Esophagus muscularis mucosa (tissue), 4 donors: Measurements from ENCODE around the gene RBM15B. TPM values are rescaled to one million over a fixed set of nuclear protein-coding genes. Genes with fewer than 3 reads are reported as not detected.
A peak's percentile ranks its signal among the peaks of the same experiment; 100 is the strongest.

Experiments
- DNase-seq: peaks from one replicate; pipeline ENCODE4 v3.0.0-alpha.2; 2017; ENCODE audit errors: extremely low spot score
- H3K27ac ChIP-seq, 4 donors: fragments of 200-600 bp; sonication (generic); replicated peaks in 1 of 4; 1 replicate in 3 of 4; 2 replicates in 1 of 4; pipeline ENCODE4 v1.5.1; 2016 to 2019; ENCODE audit warnings: mild to moderate bottlenecking in 1 of 4
- H3K27me3 ChIP-seq, 4 donors: fragments of 200-600 bp; sonication (generic); one replicate each; pipeline versions ENCODE4 v1.5.1 to v1.6.0; 2016 to 2019
- H3K36me3 ChIP-seq, 4 donors: fragments of 200-600 bp; sonication (generic); one replicate each; pipeline ENCODE4 v1.5.1; 2016 to 2019
- H3K4me1 ChIP-seq, 4 donors: fragments of 200-600 bp; sonication (generic); one replicate each; pipeline ENCODE4 v1.5.1; 2016 to 2019
- H3K4me3 ChIP-seq, 4 donors: fragments of 200-600 bp; sonication (generic); 1 replicate in 2 of 4; 2 replicates in 2 of 4; pipeline ENCODE4 v1.5.1; 2016 to 2019; ENCODE audit warnings: mild to moderate bottlenecking in 4 of 4, moderate library complexity in 1 of 4
- H3K9me3 ChIP-seq, 4 donors: fragments of 200-600 bp; sonication (generic); 1 replicate in 3 of 4; 2 replicates in 1 of 4; pipeline ENCODE4 v1.5.1; 2016 to 2019
- CTCF ChIP-seq, 3 experiments: fragments of 200-600 bp in 2 of 3; fragments of 450-650 bp in 1 of 3; sonication (generic) in 2 of 3; IDR thresholded peaks; one replicate each; pipeline ENCODE4 v1.5.1; 2017 to 2019; ENCODE audit warnings: antibody characterized with exemption in 3 of 3, mild to moderate bottlenecking in 2 of 3, moderate library complexity in 1 of 3
- EP300 ChIP-seq: sonication (generic); formaldehyde crosslinking; IDR thresholded peaks from one replicate; pipeline ENCODE4 v1.6.1; 2017; ENCODE audit warnings: antibody characterized with exemption
- POLR2A ChIP-seq: fragments of 450-650 bp; IDR thresholded peaks from one replicate; pipeline ENCODE4 v1.6.1; 2017; ENCODE audit warnings: antibody characterized with exemption, moderate library complexity, mild to moderate bottlenecking, low read depth
- POLR2AphosphoS5 ChIP-seq, 2 donors: sonication (generic); formaldehyde crosslinking; IDR thresholded peaks; one replicate each; pipeline ENCODE4 v1.6.1; 2017; ENCODE audit warnings: antibody characterized with exemption in 2 of 2
- WGBS: methylation state at CpG from one replicate; pipeline ENCODE4 v1.1.5; 2018; 5-methylcytosine and 5-hydroxymethylcytosine counted together
- intact Hi-C: fragments of 100-400 bp; cut with DNase I; formaldehyde crosslinking; loops from one replicate; pipeline ENCODE4 v1.15.1; 2023
- total RNA-seq, 4 donors: library from RNA; depleted of rRNA; stranded (reverse); fragments of >200 nt; gene quantifications; one replicate each; pipeline versions ENCODE4 v1.1.0 to v1.2.1, GENCODE V29; 2016

RBM15B gene, protein sequence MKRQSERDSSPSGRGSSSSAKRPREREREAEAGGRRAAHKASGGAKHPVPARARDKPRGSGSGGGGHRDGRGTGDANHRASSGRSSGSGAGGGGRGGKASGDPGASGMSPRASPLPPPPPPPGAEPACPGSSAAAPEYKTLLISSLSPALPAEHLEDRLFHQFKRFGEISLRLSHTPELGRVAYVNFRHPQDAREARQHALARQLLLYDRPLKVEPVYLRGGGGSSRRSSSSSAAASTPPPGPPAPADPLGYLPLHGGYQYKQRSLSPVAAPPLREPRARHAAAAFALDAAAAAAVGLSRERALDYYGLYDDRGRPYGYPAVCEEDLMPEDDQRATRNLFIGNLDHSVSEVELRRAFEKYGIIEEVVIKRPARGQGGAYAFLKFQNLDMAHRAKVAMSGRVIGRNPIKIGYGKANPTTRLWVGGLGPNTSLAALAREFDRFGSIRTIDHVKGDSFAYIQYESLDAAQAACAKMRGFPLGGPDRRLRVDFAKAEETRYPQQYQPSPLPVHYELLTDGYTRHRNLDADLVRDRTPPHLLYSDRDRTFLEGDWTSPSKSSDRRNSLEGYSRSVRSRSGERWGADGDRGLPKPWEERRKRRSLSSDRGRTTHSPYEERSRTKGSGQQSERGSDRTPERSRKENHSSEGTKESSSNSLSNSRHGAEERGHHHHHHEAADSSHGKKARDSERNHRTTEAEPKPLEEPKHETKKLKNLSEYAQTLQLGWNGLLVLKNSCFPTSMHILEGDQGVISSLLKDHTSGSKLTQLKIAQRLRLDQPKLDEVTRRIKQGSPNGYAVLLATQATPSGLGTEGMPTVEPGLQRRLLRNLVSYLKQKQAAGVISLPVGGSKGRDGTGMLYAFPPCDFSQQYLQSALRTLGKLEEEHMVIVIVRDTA
- total RNA-seq = 10 to 100 TPM; 27.8 to 50.5 (median 42.6) TPM

DNA sequence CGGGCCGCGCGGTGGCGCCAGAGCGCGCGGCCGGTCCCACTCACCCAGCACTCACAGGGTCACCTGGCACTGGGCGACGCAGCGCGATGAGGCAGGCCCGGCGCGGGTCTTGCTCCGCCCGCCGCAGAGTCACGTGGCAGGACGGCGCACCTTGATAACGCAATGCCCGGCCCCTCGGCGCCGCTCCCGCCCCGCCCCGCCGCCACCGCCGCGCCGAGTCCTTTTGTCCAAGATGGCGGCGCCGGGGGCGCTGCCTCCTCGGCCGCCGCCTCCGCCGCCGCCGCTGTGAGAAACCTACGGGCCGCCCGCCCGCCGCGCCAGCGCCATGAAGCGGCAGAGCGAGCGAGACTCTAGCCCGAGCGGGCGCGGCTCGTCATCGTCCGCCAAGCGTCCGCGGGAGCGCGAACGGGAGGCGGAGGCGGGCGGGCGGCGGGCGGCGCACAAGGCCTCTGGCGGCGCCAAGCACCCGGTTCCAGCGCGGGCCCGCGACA, at the start of gene RBM15B:
Gene RBM15B, plus strand, starts transcription at position 211 of the 491 bp plus-strand sequence. Its CDS starts 115 bp downstream, at position 326.
- H3K27me3 ChIP-seq = no peaks in the 10 kb centered on the region
- H3K36me3 ChIP-seq = peaks cover 37 to 73% (median 61%) of the 10 kb centered on the region in 4 donors
- H3K27ac ChIP-seq = peak within 1 kb of the TSS; percentile 89 to 95 (median 93)
- TF ChIP-seq POLR2AphosphoS5 (IDR thresholded peaks at IDR 0.05) (peak; percentile 73 to 94), EP300 (no peak), CTCF (IDR thresholded peaks at IDR 0.05) (peak; percentile 90 to 93 (median 92)), POLR2A (peak; percentile 35)
- WGBS = 3% methylated on average over 33 of the region's 83 CpGs
- H3K9me3 ChIP-seq = no peaks in the 10 kb centered on the region
- peak; percentile 99 for DNase-seq
- intact Hi-C loops = loop anchor here (5.0 kb wide), 1 partner anchor 106 kb away; no protein-coding TSS in a partner anchor
- peak within 1 kb of the TSS; percentile 80 to 98 (median 90) for H3K4me3 ChIP-seq
- peaks cover 64 to 93% (median 77%) of the 10 kb centered on the region in 4 donors for H3K4me1 ChIP-seq

DNA sequence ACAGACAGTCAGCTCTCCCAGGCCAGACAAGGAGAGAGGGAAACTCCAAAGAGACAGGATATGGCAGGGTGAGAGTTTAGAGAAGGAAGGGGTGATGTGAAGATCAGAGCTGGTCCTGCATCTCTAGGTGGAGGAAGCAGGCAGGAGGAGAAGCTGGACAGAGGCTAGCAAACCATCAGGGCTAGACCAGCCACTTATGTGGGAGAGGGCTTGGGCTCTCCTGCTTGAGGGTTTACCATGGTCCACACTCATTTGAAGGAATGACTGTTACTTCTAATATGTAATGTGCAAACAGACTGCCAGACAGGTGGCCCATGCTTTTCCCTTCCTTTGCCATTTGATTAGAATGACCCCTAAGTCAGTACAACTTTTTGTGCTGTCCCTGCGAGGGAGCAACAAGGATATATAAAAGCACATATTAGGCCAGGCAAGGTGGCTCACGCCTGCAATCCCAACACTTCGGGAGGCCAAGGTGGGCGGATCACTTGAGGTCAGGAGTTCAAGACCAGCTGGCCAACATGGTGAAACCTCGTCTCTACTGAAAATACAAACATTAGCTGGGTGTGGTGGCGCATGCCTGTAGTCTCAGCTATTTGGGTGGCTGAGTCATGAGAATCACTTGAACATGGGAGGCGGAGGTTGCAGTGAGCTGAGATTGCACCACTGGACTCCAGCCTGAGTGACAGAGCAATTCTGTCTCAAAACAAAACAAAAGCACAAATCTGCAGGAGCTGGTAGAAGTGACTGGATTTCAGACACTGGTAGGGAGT, 47.0 kb upstream of the RBM15B start:
- WGBS = 58% methylated on average over 4 of the region's 7 CpGs
- no peak for DNase-seq
- Histone ChIP-seq H3K4me3 (no peak overlapping the region), H3K9me3 (no peaks in the 10 kb centered on the region), H3K4me1 (peaks cover 18 to 22% (median 21%) of the 10 kb centered on the region in 4 donors), H3K36me3 (peaks cover 0 to 3% (median 0%) of the 10 kb centered on the region in 4 donors), H3K27ac (no peak overlapping the region), H3K27me3 (no peaks in the 10 kb centered on the region)
- intact Hi-C loops = no loop called here
- no peak for TF ChIP-seq POLR2A
- TF ChIP-seq EP300 = no peak
- TF ChIP-seq POLR2AphosphoS5 (IDR thresholded peaks at IDR 0.05) = no peak
- no peak for TF ChIP-seq CTCF (IDR thresholded peaks at IDR 0.05)

DNA sequence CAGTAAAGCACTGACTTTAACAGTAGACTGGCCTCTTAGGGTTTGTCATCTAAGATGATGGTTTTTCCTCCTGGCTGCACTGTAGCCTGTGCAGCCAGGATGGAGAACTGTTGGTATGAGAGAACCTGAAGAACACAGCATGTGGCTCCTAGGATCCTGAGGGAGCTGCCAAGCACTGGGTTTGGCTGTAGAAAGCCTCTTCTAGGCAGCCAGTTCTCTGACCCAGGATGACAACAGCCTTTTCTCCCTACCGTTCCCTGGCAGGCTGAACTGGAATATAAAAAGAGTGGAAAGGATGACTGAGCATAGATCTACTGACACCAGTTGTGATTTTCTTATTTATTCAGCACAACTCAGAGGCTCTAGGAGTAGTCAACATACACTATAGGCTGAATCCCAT, 40.3 kb upstream of the RBM15B start:
- no peak overlapping the region for H3K4me3 ChIP-seq
- no peaks in the 10 kb centered on the region for H3K27me3 ChIP-seq
- WGBS = 100% methylated on average over 1 of the region's 1 CpG
- H3K9me3 ChIP-seq = no peaks in the 10 kb centered on the region
- H3K27ac ChIP-seq = no peak overlapping the region
- peaks cover 0 to 17% (median 4%) of the 10 kb centered on the region in 4 donors for H3K36me3 ChIP-seq
- no peak for DNase-seq
- intact Hi-C loops = no loop called here
- no peaks in the 10 kb centered on the region for H3K4me1 ChIP-seq
- TF ChIP-seq EP300 = no peak
- TF ChIP-seq POLR2AphosphoS5 (IDR thresholded peaks at IDR 0.05) = no peak
- no peak for TF ChIP-seq CTCF (IDR thresholded peaks at IDR 0.05)
- no peak for TF ChIP-seq POLR2A

DNA sequence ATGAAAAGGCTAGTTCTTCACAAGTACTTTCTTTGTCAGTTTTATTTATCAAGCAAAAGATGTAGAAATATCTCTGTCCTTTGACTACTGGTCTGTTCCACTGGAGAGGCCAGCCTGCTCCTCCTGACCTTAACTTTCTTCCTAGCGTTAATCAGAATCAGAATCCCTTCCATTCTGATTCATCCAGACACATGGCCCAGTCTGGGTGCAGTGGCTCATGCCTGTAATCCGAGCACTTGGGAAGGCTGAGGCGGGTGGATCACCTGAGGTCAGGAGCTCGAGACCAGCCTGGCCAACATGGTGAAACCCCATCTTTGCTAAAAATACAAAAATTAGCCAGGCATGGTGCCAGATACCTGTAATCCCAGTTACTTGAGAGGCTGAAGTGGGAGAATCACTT, 38.0 kb upstream of the RBM15B start:
- Histone ChIP-seq H3K4me1 (no peaks in the 10 kb centered on the region), H3K36me3 (peaks cover 0 to 41% (median 7%) of the 10 kb centered on the region in 4 donors), H3K9me3 (no peaks in the 10 kb centered on the region), H3K27ac (no peak overlapping the region), H3K27me3 (no peaks in the 10 kb centered on the region), H3K4me3 (no peak overlapping the region)
- intact Hi-C loops = no loop called here
- 89% methylated on average over 4 of the region's 4 CpGs for WGBS
- no peak for DNase-seq
- no peak for TF ChIP-seq EP300
- no peak for TF ChIP-seq POLR2A
- no peak for TF ChIP-seq POLR2AphosphoS5 (IDR thresholded peaks at IDR 0.05)
- no peak for TF ChIP-seq CTCF (IDR thresholded peaks at IDR 0.05)
